Measurements from ENCODE around the gene LDLRAP1.

LDLRAP1 gene

GRCh38 chr1:25543005-25543424, 391 bp upstream of the LDLRAP1 start:
- POLR2A ChIA-PET, result no interaction called here
- DNase-seq (ENCODE audit: extremely low spot score), result no peak
- TF ChIP-seq, protein P1, sequence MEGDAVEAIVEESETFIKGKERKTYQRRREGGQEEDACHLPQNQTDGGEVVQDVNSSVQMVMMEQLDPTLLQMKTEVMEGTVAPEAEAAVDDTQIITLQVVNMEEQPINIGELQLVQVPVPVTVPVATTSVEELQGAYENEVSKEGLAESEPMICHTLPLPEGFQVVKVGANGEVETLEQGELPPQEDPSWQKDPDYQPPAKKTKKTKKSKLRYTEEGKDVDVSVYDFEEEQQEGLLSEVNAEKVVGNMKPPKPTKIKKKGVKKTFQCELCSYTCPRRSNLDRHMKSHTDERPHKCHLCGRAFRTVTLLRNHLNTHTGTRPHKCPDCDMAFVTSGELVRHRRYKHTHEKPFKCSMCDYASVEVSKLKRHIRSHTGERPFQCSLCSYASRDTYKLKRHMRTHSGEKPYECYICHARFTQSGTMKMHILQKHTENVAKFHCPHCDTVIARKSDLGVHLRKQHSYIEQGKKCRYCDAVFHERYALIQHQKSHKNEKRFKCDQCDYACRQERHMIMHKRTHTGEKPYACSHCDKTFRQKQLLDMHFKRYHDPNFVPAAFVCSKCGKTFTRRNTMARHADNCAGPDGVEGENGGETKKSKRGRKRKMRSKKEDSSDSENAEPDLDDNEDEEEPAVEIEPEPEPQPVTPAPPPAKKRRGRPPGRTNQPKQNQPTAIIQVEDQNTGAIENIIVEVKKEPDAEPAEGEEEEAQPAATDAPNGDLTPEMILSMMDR (IDR thresholded peaks at IDR 0.05; ENCODE audit: control extremely low read depth, extremely low read depth, low read depth, missing control alignments), result no peak
- CTCF ChIA-PET, result no interaction called here

DNA sequence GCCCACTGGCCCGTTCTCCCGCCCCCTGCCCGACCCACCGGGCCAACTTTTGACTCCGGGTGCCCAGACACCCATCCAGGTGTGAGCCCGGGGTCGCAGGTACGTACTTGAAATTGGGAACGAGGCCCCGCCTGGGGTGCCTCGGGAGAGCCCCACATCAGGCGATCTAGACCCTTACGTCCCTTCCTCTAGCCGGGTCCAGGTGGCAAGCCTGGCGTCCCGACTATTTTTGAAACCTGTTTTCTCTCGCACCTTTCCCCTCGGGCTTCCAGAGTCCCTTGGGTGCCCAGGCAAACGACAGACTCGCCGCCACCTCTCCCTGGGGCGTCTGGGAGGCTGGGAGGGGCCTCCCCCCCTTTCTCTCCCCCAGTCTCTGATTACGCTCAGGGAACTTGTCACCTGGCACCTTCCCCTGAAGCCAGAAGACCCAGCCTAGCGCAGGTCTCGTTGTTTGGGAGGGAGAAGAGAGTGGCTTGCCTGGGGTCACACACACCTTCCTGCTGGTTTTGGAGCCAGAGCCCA, 898 bp downstream of the LDLRAP1 start:
- POLR2A ChIA-PET, result no interaction called here
- TF ChIP-seq, protein P1 (IDR thresholded peaks at IDR 0.05; ENCODE audit: control extremely low read depth, extremely low read depth, low read depth, missing control alignments), result no peak
- DNase-seq (ENCODE audit: extremely low spot score), result no peak
- CTCF ChIA-PET, result interaction anchor here (1.3 kb wide), 1 partner anchor 265 kb away, joined by 3 read pairs; no protein-coding TSS in a partner anchor

DNA sequence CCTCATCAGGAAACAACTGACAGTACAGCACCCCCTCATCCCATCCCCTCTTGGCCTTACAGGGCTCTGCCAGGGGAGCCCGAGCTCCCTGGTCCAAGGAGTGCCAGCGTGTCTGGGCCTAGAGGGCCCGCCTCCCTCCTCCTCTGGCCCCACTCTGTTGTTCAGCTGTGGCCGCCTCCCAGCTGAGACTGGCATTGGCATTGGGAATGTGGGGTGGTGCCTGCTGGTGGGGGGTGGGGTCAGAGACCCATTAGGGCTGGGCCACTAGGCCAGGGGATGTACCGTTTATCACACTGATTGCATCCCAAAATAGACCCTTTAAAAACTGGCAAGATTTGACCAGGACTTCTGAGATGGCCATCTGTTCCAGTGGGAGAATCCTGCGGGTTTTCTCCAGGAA, 1.4 kb downstream of the LDLRAP1 start:
- TF ChIP-seq, protein P1 (IDR thresholded peaks at IDR 0.05; ENCODE audit: control extremely low read depth, extremely low read depth, low read depth, missing control alignments), result no peak
- POLR2A ChIA-PET, result no interaction called here
- DNase-seq (ENCODE audit: extremely low spot score), result no peak
- CTCF ChIA-PET, result interaction anchor here (1.3 kb wide), 1 partner anchor 265 kb away, joined by 3 read pairs; no protein-coding TSS in a partner anchor

DNA sequence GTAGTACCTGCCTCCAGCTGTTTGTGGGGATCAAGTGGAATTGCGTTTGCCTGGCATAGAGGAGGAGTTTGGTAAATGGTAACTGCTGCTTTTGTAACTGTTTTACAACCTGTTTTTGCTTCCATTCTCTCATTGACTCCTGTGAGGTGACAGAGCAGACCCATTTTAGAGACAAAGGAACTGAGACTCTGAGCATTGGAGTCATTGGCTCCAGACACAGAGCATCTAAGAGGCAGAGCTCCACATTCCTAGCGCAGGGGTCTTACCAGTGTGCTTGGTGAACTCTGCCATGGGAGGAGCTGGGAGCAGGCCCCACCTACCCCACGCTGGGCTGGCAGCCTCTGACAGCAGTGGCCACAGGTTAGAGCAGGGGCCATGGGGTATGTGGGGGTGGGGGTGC, 2.4 kb downstream of the LDLRAP1 start:
- DNase-seq (ENCODE audit: extremely low spot score), result no peak
- POLR2A ChIA-PET, result no interaction called here
- CTCF ChIA-PET, result interaction anchor here (1.2 to 1.3 kb wide), 2 partner anchors 27 to 34 kb away, joined by 3 read pairs; no protein-coding TSS in a partner anchor
- TF ChIP-seq, protein P1 (IDR thresholded peaks at IDR 0.05; ENCODE audit: control extremely low read depth, extremely low read depth, low read depth, missing control alignments), result no peak

DNA sequence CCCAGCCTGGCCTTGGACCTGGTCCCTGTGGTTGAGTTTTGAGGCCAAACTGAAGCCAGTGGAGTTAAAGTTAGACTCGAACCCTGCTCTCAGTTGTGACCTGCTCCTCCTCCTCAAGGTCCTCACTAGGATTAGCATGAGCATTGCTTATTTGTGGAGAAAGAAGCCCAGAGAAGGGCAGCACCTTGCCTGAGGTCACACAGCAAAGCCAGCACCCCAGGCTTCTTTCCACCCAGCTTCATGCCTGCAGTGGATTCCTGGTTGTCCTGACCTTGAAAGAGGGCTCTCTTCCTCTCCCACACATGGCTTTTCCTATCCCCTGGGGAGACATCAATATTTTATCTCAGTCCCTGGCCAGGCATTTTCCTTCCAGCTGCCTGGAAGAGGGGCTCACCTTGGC, 2.8 kb downstream of the LDLRAP1 start:
- CTCF ChIA-PET, result interaction anchor here (1.2 to 1.3 kb wide), 2 partner anchors 27 to 33 kb away, joined by 3 read pairs; no protein-coding TSS in a partner anchor
- DNase-seq (ENCODE audit: extremely low spot score), result no peak
- POLR2A ChIA-PET, result no interaction called here
- TF ChIP-seq, protein P1 (IDR thresholded peaks at IDR 0.05; ENCODE audit: control extremely low read depth, extremely low read depth, low read depth, missing control alignments), result no peak

- TF ChIP-seq, protein P1 (IDR thresholded peaks at IDR 0.05; ENCODE audit: control extremely low read depth, extremely low read depth, low read depth, missing control alignments), result no peak
- ChIA-PET CTCF (interaction anchor here (0.7 to 2.6 kb wide), 8 partner anchors 10 to 261 kb away, joined by 3 to 9 read pairs (median 4); no protein-coding TSS in a partner anchor), POLR2A (interaction anchor here (0.6 kb wide), 1 partner anchor 116 kb away, joined by 3 read pairs; no protein-coding TSS in a partner anchor)
- DNase-seq (ENCODE audit: extremely low spot score), result no peak
Observed at GRCh38 chr1:25548601-25549000, 5.2 kb downstream of the LDLRAP1 start.
